ENCODE measurements around the gene DOK7.

The DOK7 gene

GRCh38 chr4:3493720-3494461 is 30.8 kb downstream of the DOK7 start:
- H3K27me3 ChIP-seq: peaks cover 20% of the 10 kb centered on the region; the same call in 1 of the 2 replicates
- H3K9ac ChIP-seq: 0 out of 2 replicates have a peak overlapping the region, but pooled peaks have one; percentile 12
- peaks cover 51% of the 10 kb centered on the region for H3K4me1 ChIP-seq
- no peak overlapping the region for H3K4me3 ChIP-seq
- peak overlapping the region; percentile 53 for H3K4me2 ChIP-seq
- peaks cover 48% of the 10 kb centered on the region for H4K20me1 ChIP-seq
- H3K36me3 ChIP-seq: no peaks in the 10 kb centered on the region
- 0 out of 2 replicates have a peak overlapping the region, but pooled peaks have one; percentile 14 for H3K27ac ChIP-seq
- no peaks in the 10 kb centered on the region for H3K9me3 ChIP-seq
- no peak for TF ChIP-seq Cebpa-rat (IDR thresholded peaks at IDR 0.05)

GRCh38 chr4:3494462-3494871 is 31.4 kb downstream of the DOK7 start:
- no peak overlapping the region for H3K4me3 ChIP-seq

GRCh38 chr4:3495204-3495975 is 32.3 kb downstream of the DOK7 start:
- Histone ChIP-seq H3K36me3 (peaks cover 5% of the 10 kb centered on the region; the same call in 1 of the 2 replicates), H3K9ac (no peak overlapping the region), H3K27ac (no peak overlapping the region), H3K4me3 (no peak overlapping the region), H4K20me1 (peaks cover 49% of the 10 kb centered on the region), H3K4me1 (peaks cover 39% of the 10 kb centered on the region), H3K27me3 (peaks cover 18% of the 10 kb centered on the region; the same call in 1 of the 2 replicates), H3K4me2 (peak overlapping the region; percentile 44; the same call in 1 of the 2 replicates), H3K9me3 (no peaks in the 10 kb centered on the region)
- no peak for TF ChIP-seq Cebpa-rat (IDR thresholded peaks at IDR 0.05)

More at GRCh38 chr4:3494462-3494871, 31.4 kb downstream of the DOK7 start:
- no peaks in the 10 kb centered on the region for H3K9me3 ChIP-seq
- 0 out of 2 replicates have a peak overlapping the region, but pooled peaks have one; percentile 14 for H3K27ac ChIP-seq
- peaks cover 45% of the 10 kb centered on the region for H4K20me1 ChIP-seq
- H3K36me3 ChIP-seq: no peaks in the 10 kb centered on the region
- peak overlapping the region; percentile 53 for H3K4me2 ChIP-seq
- no peak for TF ChIP-seq Cebpa-rat (IDR thresholded peaks at IDR 0.05)
- H3K27me3 ChIP-seq: peaks cover 18% of the 10 kb centered on the region; the same call in 1 of the 2 replicates
- peaks cover 45% of the 10 kb centered on the region for H3K4me1 ChIP-seq
- H3K9ac ChIP-seq: 0 out of 2 replicates have a peak overlapping the region, but pooled peaks have one; percentile 12

- Histone ChIP-seq H3K36me3 (peaks cover 11% of the 10 kb centered on the region; the same call in 1 of the 2 replicates), H3K4me3 (no peak overlapping the region), H3K9me3 (no peaks in the 10 kb centered on the region), H3K4me2 (peak overlapping the region; percentile 44), H3K4me1 (peaks cover 39% of the 10 kb centered on the region), H4K20me1 (peaks cover 55% of the 10 kb centered on the region), H3K9ac (no peak overlapping the region), H3K27ac (no peak overlapping the region), H3K27me3 (peaks cover 18% of the 10 kb centered on the region; the same call in 1 of the 2 replicates)
- TF ChIP-seq Cebpa-rat (IDR thresholded peaks at IDR 0.05): no peak
These were observed 32.9 kb downstream of the DOK7 start for GRCh38 chr4:3496021-3496420.

GRCh38 chr4:3497095-3497494 is 34.0 kb downstream of the DOK7 start:
- no peak overlapping the region for H3K9ac ChIP-seq
- no peaks in the 10 kb centered on the region for H3K9me3 ChIP-seq
- peaks cover 12% of the 10 kb centered on the region; the same call in 1 of the 2 replicates for H3K27me3 ChIP-seq
- H3K4me2 ChIP-seq: peak overlapping the region; percentile 7; the same call in 1 of the 2 replicates
- peaks cover 44% of the 10 kb centered on the region for H3K4me1 ChIP-seq
- peaks cover 22% of the 10 kb centered on the region; the same call in 1 of the 2 replicates for H3K36me3 ChIP-seq
- no peak overlapping the region for H3K4me3 ChIP-seq
- TF ChIP-seq Cebpa-rat (IDR thresholded peaks at IDR 0.05): no peak
- peaks cover 66% of the 10 kb centered on the region for H4K20me1 ChIP-seq
- no peak overlapping the region for H3K27ac ChIP-seq

- H3K36me3 ChIP-seq: peaks cover 28% of the 10 kb centered on the region
- H3K27ac ChIP-seq: no peak overlapping the region
- H3K4me1 ChIP-seq: peaks cover 50% of the 10 kb centered on the region
- H4K20me1 ChIP-seq: peaks cover 73% of the 10 kb centered on the region
- H3K9ac ChIP-seq: no peak overlapping the region
- H3K9me3 ChIP-seq: no peaks in the 10 kb centered on the region
- H3K4me3 ChIP-seq: no peak overlapping the region
- TF ChIP-seq Cebpa-rat (IDR thresholded peaks at IDR 0.05): no peak
- H3K4me2 ChIP-seq: peak overlapping the region; percentile 7; the same call in 1 of the 2 replicates
- H3K27me3 ChIP-seq: peaks cover 11% of the 10 kb centered on the region; the same call in 1 of the 2 replicates
These were observed 34.6 kb downstream of the DOK7 start for GRCh38 chr4:3497523-3498389.

GRCh38 chr4:3498407-3498806 is 35.3 kb downstream of the DOK7 start:
- no peaks in the 10 kb centered on the region for H3K9me3 ChIP-seq
- peaks cover 79% of the 10 kb centered on the region for H4K20me1 ChIP-seq
- no peak for TF ChIP-seq Cebpa-rat (IDR thresholded peaks at IDR 0.05)
- no peak overlapping the region for H3K4me3 ChIP-seq
- H3K4me2 ChIP-seq: no peak overlapping the region
- H3K4me1 ChIP-seq: peaks cover 48% of the 10 kb centered on the region
- H3K27me3 ChIP-seq: peaks cover 11% of the 10 kb centered on the region; the same call in 1 of the 2 replicates
- H3K27ac ChIP-seq: no peak overlapping the region
- no peak overlapping the region for H3K9ac ChIP-seq
- peaks cover 35% of the 10 kb centered on the region for H3K36me3 ChIP-seq

- Histone ChIP-seq H3K36me3 (peaks cover 41% of the 10 kb centered on the region), H3K4me3 (no peak overlapping the region), H3K27ac (no peak overlapping the region), H3K27me3 (peaks cover 11% of the 10 kb centered on the region; the same call in 1 of the 2 replicates), H3K9me3 (no peaks in the 10 kb centered on the region), H4K20me1 (peaks cover 85% of the 10 kb centered on the region), H3K4me2 (no peak overlapping the region), H3K9ac (no peak overlapping the region), H3K4me1 (peaks cover 42% of the 10 kb centered on the region)
- TF ChIP-seq Cebpa-rat (IDR thresholded peaks at IDR 0.05): no peak
These were observed 35.9 kb downstream of the DOK7 start for GRCh38 chr4:3498901-3499510.

Data from BLaER1 (cell line).